Activated CD8-positive, alpha-beta T cell treated with anti-CD3 and anti-CD28 coated beads, Interleukin-2, amount 10 ng/mL, durations not matched to agents 7 days and 5 days (primary cell): ENCODE data around the gene INSIG1. TPM values are rescaled to one million over a fixed set of nuclear protein-coding genes. Genes with fewer than 3 reads are reported as not detected.
A peak's percentile ranks its signal among the peaks of the same experiment; 100 is the strongest.

Experiments
- ATAC-seq: fragments of 150-1000 bp; cut with Tn5 transposase; one replicate; pipeline ENCODE4 v1.10.0; 2021; ENCODE audit warnings: moderate library complexity
- CTCF ChIA-PET: fragments of 350-600 bp; sonication (Branson Sonifier 250); formaldehyde crosslinking; loops from one replicate; lab custom pipeline; 2021; ENCODE audit warnings: antibody characterized with exemption; lab: Charles Lee
- POLR2A ChIA-PET: fragments of 350-600 bp; sonication (Branson Sonifier 250); formaldehyde crosslinking; loops from one replicate; lab custom pipeline; 2021; ENCODE audit warnings: antibody characterized with exemption; lab: Charles Lee
- DNase-seq: peaks from one replicate; pipeline ENCODE4 v3.0.0-alpha.2; 2020
- H3K27ac Mint-ChIP-seq: one replicate; pipeline ENCODE4 v1.8.0; 2021; ENCODE audit warnings: mild to moderate bottlenecking, mixed read lengths
- H3K27me3 Mint-ChIP-seq: one replicate; pipeline ENCODE4 v1.8.0; 2021; ENCODE audit warnings: low read depth, mixed read lengths
- H3K36me3 Mint-ChIP-seq: one replicate; pipeline ENCODE4 v1.8.0; 2021; ENCODE audit warnings: low read depth, mixed read lengths
- H3K4me1 Mint-ChIP-seq: one replicate; pipeline ENCODE4 v1.8.0; 2021; ENCODE audit warnings: low read depth, mixed read lengths
- H3K4me3 Mint-ChIP-seq: one replicate; pipeline ENCODE4 v1.8.0; 2021; ENCODE audit warnings: mild to moderate bottlenecking, mixed read lengths
- H3K9me3 Mint-ChIP-seq: one replicate; pipeline ENCODE4 v1.8.0; 2022; ENCODE audit warnings: mixed read lengths; ENCODE audit not compliant: insufficient read depth
- total RNA-seq, 2 experiments: library from RNA; stranded (reverse); gene quantifications; one replicate each; pipeline ENCODE4 v1.2.3, GENCODE V29; 2021

INSIG1 gene
- total RNA-seq, 2 experiments from 2014 or later = 83.9 to 89.1 TPM

DNA sequence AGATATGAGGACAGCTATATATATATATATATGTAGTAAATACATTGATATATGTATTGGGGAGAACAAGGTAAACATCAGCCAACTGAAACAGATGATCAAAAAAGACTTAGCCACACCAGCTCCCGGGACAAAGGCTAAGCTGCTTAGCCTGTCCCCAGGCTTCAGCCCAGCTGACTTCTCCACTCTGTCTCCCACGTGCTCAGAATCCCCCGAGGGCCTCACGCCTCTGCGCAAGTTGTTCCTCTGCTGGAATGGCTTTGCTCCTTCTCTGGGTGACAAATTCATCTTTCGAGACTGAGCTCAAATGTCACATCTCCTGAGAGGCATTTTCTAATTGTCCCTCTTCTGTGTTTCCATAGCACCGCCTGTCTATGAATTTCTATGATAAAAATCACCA, 8.6 kb upstream of the INSIG1 start:
- no peak for ATAC-seq
- H3K9me3 Mint-ChIP-seq = no peaks in the 10 kb centered on the region
- POLR2A ChIA-PET = interaction anchor here (9.8 kb wide), 1 partner anchor 8 kb away, joined by 106 read pairs; the partner anchor contains the start of gene INSIG1
- no peaks in the 10 kb centered on the region for H3K36me3 Mint-ChIP-seq
- no peak for DNase-seq
- H3K27ac Mint-ChIP-seq = no peak overlapping the region
- H3K27me3 Mint-ChIP-seq = peaks cover 9% of the 10 kb centered on the region
- peaks cover 55% of the 10 kb centered on the region for H3K4me1 Mint-ChIP-seq
- H3K4me3 Mint-ChIP-seq = no peak overlapping the region
- CTCF ChIA-PET = interaction anchor here (1.1 kb wide), 1 partner anchor 10 kb away, joined by 3 read pairs; no protein-coding TSS in a partner anchor

DNA sequence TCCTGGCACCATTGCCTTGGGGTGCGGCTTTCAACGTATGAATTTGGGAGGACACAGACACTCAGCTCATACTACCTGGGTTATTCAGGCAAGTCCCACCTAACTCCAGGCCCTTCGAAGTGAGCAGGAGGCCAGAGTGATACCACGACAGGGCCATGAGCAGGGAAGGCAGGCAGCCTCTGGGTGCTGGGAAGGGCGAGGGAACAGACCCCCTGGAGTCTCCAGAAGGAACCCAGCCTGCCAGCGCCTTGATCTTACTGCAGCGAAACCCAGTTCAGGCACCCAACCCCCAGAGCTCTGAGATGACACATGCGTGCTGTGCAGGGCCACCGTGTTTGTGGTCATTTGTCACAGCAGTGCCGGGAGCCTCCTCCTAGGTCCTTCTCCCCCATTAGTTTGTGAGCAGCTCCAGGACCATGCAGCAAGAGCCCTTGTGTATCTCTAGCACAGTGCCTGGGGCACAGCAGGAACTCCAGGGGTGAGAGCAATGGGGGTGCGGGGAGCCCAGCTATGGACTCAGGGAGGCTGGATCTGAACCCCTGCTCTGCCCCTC, 7.7 kb upstream of the INSIG1 start:
- H3K9me3 Mint-ChIP-seq = no peaks in the 10 kb centered on the region
- H3K27ac Mint-ChIP-seq = no peak overlapping the region
- no peak for DNase-seq
- H3K4me3 Mint-ChIP-seq = no peak overlapping the region
- H3K4me1 Mint-ChIP-seq = peaks cover 53% of the 10 kb centered on the region
- CTCF ChIA-PET = interaction anchor here (1.1 kb wide), 1 partner anchor 9 kb away, joined by 3 read pairs; no protein-coding TSS in a partner anchor
- ATAC-seq = no peak
- POLR2A ChIA-PET = interaction anchor here (9.8 kb wide), 1 partner anchor 8 kb away, joined by 106 read pairs; the partner anchor contains the start of gene INSIG1
- H3K36me3 Mint-ChIP-seq = peaks cover 3% of the 10 kb centered on the region
- H3K27me3 Mint-ChIP-seq = peaks cover 10% of the 10 kb centered on the region

DNA sequence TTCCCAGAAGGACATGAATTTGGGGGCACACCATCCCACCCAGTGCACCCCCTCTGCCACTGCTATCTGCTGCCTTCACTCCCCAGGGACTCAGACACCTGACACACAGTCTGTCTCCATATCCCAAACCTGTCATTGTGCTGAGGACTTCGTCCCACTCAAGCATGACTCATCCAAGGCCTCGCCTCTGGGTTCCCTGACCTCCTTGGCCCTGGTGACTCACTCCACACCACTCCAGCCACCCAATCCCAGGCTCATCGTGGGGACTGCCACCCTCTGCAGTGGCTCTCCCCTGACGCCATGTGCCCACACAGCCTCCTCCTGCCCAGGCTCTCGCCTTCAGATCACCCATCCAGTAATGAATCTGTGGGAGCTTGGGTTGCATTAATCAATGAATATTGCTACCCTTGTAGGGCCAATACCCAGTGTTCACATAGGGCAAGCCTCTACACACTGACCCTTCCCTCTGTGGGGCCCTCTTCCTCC, 6.6 kb upstream of the INSIG1 start:
- CTCF ChIA-PET = no interaction called here

DNA sequence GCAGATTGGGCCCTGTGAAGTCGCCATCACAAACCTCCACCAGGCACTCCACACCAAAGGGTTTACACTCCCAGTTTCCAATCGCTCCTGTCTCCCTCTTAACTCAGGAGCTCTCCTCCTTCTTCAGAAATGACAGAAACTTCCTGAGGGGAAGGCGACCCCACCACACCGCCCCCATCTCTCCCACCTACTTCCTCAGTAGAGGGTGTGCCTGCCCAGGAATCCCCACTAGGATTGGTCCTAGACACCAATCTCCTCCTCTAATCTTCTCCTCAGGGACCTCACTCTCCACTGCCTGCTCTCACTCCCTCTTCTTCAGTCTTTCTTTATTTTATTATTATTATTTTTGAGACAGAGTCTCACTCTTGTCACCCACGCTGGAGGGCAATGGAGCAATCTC, 5.9 kb upstream of the INSIG1 start:
- H3K27ac Mint-ChIP-seq = no peak overlapping the region
- CTCF ChIA-PET = no interaction called here
- peaks cover 6% of the 10 kb centered on the region for H3K36me3 Mint-ChIP-seq
- H3K4me3 Mint-ChIP-seq = no peak overlapping the region
- POLR2A ChIA-PET = no interaction called here
- peaks cover 8% of the 10 kb centered on the region for H3K27me3 Mint-ChIP-seq
- DNase-seq = no peak
- peaks cover 50% of the 10 kb centered on the region for H3K4me1 Mint-ChIP-seq
- no peak for ATAC-seq
- no peaks in the 10 kb centered on the region for H3K9me3 Mint-ChIP-seq

More for the DNA sequence above, 6.6 kb upstream of the INSIG1 start:
- H3K27ac Mint-ChIP-seq = peak overlapping the region; percentile 25
- no peaks in the 10 kb centered on the region for H3K9me3 Mint-ChIP-seq
- peaks cover 50% of the 10 kb centered on the region for H3K4me1 Mint-ChIP-seq
- POLR2A ChIA-PET = no interaction called here
- ATAC-seq (peak; percentile 21), DNase-seq (no peak)
- H3K36me3 Mint-ChIP-seq = peaks cover 3% of the 10 kb centered on the region
- H3K27me3 Mint-ChIP-seq = peaks cover 8% of the 10 kb centered on the region
- no peak overlapping the region for H3K4me3 Mint-ChIP-seq

DNA sequence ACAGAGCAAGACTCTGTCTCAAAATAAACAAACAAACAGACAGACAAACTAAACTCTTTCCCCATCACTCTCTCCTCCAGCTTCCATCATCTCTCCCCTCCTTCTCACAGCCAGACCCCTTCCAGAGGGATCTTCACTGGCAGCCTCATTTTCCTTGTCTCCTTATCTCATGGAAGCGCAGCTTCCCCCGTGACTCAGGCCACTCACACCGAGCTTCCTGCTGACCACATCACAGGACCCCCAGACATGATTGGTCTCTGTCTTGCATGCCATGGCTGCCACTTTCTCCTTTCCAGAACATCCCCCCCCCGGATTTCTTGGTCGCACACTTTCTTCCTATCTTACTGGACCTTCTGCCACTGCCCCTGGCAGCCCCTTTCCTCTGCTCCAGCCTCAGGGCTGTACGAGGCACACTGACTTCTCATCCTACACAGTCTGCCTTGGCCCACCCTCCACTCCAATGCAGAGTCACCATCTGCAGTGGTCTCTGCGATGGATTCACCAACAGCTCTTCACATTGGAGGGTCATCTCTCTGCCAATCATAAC, 4.9 kb upstream of the INSIG1 start:
- peaks cover 42% of the 10 kb centered on the region for H3K4me1 Mint-ChIP-seq
- no peaks in the 10 kb centered on the region for H3K9me3 Mint-ChIP-seq
- no peak overlapping the region for H3K4me3 Mint-ChIP-seq
- peaks cover 8% of the 10 kb centered on the region for H3K27me3 Mint-ChIP-seq
- ATAC-seq (no peak), DNase-seq (no peak)
- peaks cover 7% of the 10 kb centered on the region for H3K36me3 Mint-ChIP-seq
- CTCF ChIA-PET = no interaction called here
- POLR2A ChIA-PET = interaction anchor here (0.5 to 0.6 kb wide), 2 partner anchors 15 to 728 kb away, joined by 3 read pairs; no protein-coding TSS in a partner anchor
- H3K27ac Mint-ChIP-seq = no peak overlapping the region

DNA sequence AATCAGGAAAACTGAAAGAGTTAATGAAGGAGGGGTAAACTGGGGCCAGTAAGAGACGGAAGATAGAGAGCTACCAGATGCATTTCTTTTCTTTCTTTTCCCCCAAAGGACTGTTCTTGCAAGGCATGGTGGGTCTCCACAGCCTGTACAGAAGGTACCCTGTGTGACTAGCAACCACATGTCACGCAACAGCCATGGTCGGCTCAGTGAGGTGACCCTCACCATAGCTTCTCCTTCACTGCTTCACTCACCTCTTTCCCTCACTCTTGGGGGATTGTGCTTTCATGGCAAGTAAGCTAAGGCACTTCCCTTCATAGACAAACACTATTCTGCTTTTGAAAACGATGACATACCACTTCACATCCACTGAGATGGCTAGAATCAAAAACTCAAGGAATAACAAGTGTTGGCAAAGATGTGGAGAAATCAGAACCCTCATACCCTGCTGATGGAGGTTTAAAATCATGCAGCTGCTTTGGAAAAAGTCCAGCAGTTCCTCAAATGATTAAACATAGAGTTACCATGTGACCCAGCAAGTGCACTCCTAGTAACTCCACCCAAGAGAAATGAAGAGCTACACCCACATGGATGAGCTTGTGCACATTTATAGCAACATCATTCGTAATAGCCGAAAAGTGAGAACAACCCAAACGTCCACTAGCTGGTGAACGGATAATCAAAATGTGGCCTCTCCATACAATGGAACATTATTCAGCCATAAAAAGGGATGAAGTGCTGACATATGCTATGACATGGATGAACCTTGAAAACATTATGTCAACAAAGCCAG, 3.8 kb upstream of the INSIG1 start:
- peaks cover 12% of the 10 kb centered on the region for H3K36me3 Mint-ChIP-seq
- DNase-seq = no peak
- CTCF ChIA-PET = interaction anchor here (0.8 to 1.4 kb wide), 2 partner anchors 51 to 366 kb away, joined by 3 to 6 read pairs; no protein-coding TSS in a partner anchor

DNA sequence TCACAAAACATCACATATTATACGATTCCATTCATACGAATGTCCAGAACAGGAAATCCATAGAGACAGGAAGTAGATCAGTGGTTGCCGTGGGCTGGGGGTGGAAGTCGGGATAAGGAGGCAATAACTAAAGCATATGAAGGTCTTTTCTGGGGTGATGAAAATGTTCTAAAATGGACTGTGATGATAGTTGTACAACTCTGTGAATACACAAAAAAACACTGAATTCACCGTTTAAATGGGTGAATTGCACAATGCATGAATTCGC, 3.2 kb upstream of the INSIG1 start:
- ATAC-seq = no peak
- CTCF ChIA-PET = interaction anchor here (0.8 to 1.4 kb wide), 2 partner anchors 50 to 366 kb away, joined by 3 to 6 read pairs; no protein-coding TSS in a partner anchor
- no peak overlapping the region for H3K27ac Mint-ChIP-seq

More for the DNA sequence above, 3.8 kb upstream of the INSIG1 start:
- POLR2A ChIA-PET = interaction anchor here (0.5 kb wide), 1 partner anchor 197 kb away, joined by 3 read pairs; no protein-coding TSS in a partner anchor
- no peak overlapping the region for H3K4me3 Mint-ChIP-seq
- H3K9me3 Mint-ChIP-seq = no peaks in the 10 kb centered on the region
- no peak overlapping the region for H3K27ac Mint-ChIP-seq
- H3K27me3 Mint-ChIP-seq = peaks cover 8% of the 10 kb centered on the region
- no peak for ATAC-seq
- H3K4me1 Mint-ChIP-seq = peaks cover 37% of the 10 kb centered on the region

DNA sequence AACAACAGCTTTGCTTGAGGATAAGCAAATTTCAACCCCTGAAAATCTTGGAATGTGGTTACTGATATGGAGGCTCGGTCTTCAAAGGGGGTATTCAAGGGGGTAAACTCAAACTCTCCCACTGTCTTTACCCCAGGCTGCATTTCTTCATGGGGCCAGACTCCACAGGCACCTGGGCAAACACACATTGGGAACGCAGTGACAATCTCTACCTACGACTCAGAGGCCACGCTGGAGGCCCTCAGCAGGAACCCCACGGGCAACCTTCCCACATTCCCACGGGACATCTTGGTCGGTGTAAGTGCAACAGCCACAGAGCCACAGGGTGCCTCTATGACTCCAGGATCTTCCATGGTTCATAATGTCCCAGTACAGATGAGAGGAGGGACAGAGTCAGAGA, 2.2 kb upstream of the INSIG1 start:
- no peak overlapping the region for H3K4me3 Mint-ChIP-seq
- H3K27me3 Mint-ChIP-seq = peaks cover 8% of the 10 kb centered on the region
- ChIA-PET POLR2A (interaction anchor here (5.5 kb wide), 1 partner anchor 10 kb away, joined by 106 read pairs; no protein-coding TSS in a partner anchor), CTCF (no interaction called here)
- H3K27ac Mint-ChIP-seq = no peak overlapping the region
- no peaks in the 10 kb centered on the region for H3K9me3 Mint-ChIP-seq
- no peak for DNase-seq
- no peak for ATAC-seq
- H3K4me1 Mint-ChIP-seq = peaks cover 46% of the 10 kb centered on the region
- H3K36me3 Mint-ChIP-seq = peaks cover 27% of the 10 kb centered on the region

More for the DNA sequence above, 3.2 kb upstream of the INSIG1 start:
- Mint-ChIP-seq H3K27me3 (peaks cover 8% of the 10 kb centered on the region), H3K4me1 (peaks cover 37% of the 10 kb centered on the region), H3K36me3 (peaks cover 18% of the 10 kb centered on the region), H3K4me3 (no peak overlapping the region), H3K9me3 (no peaks in the 10 kb centered on the region)
- DNase-seq = no peak
- POLR2A ChIA-PET = interaction anchor here (0.5 kb wide), 1 partner anchor 197 kb away, joined by 3 read pairs; no protein-coding TSS in a partner anchor

DNA sequence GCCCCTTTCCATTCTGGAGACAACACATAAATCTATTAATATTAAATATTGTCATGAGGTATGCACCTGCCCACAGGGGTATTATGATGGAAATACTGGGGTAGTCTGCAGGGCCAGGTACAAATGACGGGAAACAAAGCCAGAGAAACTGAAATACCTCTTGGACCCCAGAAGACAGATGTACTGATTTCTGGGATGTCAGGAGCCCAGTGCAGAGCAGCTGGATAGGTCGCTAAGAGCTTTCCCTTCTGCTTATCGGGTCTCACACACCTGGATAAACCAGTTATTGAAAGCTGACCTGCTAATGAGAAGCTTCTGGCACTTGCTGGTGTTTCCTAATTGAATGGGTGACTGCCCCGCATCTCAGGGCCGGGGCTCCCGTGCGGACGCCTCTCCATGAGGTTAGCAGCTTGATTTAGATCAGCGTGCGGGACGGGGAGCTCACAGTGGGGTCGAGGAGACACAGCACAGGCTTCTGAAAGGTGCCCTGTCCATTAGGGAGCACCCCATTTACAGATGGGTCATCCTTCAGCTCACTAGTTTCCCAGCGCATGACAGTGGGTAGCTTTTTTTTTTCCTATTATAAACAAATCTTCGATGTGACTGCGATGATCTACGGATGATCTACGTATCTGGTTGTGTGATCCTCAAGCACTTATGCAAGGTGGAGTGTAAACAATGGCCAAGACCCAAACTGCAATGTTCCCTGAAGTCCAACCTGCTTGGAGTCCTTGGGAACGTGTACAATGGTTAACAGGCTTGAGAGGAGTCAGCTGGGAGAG, 1.5 kb upstream of the INSIG1 start:
- Mint-ChIP-seq H3K27me3 (peaks cover 8% of the 10 kb centered on the region), H3K4me1 (peaks cover 49% of the 10 kb centered on the region), H3K9me3 (no peaks in the 10 kb centered on the region), H3K27ac (peak overlapping the region; percentile 91), H3K36me3 (peaks cover 34% of the 10 kb centered on the region), H3K4me3 (peak overlapping the region; percentile 73)
- POLR2A ChIA-PET = interaction anchor here (0.6 to 5.5 kb wide), 10 partner anchors 11 to 474 kb away, joined by 3 to 106 read pairs (median 5); partner anchors contain the start of gene PAXIP1
- CTCF ChIA-PET = interaction anchor here (0.9 to 2.2 kb wide), 6 partner anchors 49 to 368 kb away, joined by 3 to 9 read pairs (median 4); no protein-coding TSS in a partner anchor
- DNase-seq (no peak), ATAC-seq (no peak)

DNA sequence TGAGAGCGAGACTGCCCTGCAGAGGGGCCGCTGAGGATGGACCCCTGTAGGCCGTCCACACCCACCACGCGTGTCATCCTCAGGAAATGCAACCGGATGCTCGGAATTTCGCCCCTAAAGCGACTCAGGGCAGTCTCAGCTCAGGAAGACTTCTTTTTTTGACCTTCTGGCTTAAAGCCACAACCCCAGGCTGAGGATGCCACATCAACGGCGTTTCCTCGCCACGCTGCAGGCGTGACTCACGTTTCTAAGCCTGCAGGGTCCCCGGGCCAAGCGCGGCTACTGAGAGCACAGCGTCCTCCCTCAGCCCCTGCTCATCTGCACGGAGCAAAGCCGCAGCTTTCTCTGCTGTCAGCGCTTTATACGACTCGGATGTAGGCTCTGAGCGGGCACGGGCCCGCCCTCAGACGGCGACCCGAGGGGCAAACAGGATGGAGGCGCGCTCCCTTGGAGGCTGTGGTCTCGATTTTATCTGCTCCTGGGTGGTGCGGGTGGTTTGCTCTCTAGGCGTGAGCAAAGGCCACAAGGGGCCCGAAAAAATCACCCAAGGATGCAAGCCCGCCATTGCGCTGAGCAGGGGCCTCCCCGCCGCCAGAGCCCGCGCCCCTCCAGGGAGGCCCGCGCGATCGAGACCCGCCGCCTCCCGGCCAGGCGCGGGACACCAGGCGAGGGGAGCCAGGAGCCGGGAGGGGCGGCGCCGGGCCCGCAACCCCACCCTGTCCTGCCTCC, 726 bp upstream of the INSIG1 start:
- H3K27ac Mint-ChIP-seq = peak overlapping the region; percentile 91
- DNase-seq (peak; percentile 92), ATAC-seq (peak; percentile 45)
- H3K27me3 Mint-ChIP-seq = peaks cover 8% of the 10 kb centered on the region
- CTCF ChIA-PET = interaction anchor here (0.9 to 3.4 kb wide), 10 partner anchors 48 to 369 kb away, joined by 3 to 19 read pairs (median 4); no protein-coding TSS in a partner anchor
- peak overlapping the region; percentile 73 for H3K4me3 Mint-ChIP-seq
- POLR2A ChIA-PET = interaction anchor here (0.6 to 5.5 kb wide), 18 partner anchors 11 to 473 kb away, joined by 3 to 106 read pairs (median 6); partner anchors contain the start of gene PAXIP1
- peaks cover 48% of the 10 kb centered on the region for H3K4me1 Mint-ChIP-seq
- H3K9me3 Mint-ChIP-seq = no peaks in the 10 kb centered on the region
- peaks cover 38% of the 10 kb centered on the region for H3K36me3 Mint-ChIP-seq
